WTC11 (cell line): ENCODE measurements around the gene LIG1.

Source experiments
- CTCF ChIP-seq: fragments of 200-600 bp; IDR thresholded peaks from 2 replicates; pipeline ENCODE4 v1.8.0; 2022; ENCODE audit warnings: antibody characterized with exemption
- NFATC4 ChIP-seq: fragments of 250-450 bp; sonication (Bioruptor Pico); IDR thresholded peaks from 2 replicates; pipeline ENCODE4 v1.9.0; 2021; ENCODE audit warnings: mild to moderate bottlenecking
- ZNF512 ChIP-seq: sonication (generic); formaldehyde crosslinking; IDR thresholded peaks from 2 replicates; pipeline ENCODE4 v1.8.1; 2022; ENCODE audit warnings: missing genetic modification reagents, borderline replicate concordance

- no peak for TF ChIP-seq NFATC4 (CRISPR knock-in tag)
- no peak for TF ChIP-seq CTCF
- TF ChIP-seq ZNF512 (CRISPR knock-in tag) = no peak
These were observed 43.8 kb upstream of the LIG1 start for GRCh38 chr19:48213959-48214358.
